ENCODE data around the gene SLC25A42. TPM values are rescaled to one million over a fixed set of nuclear protein-coding genes. Genes with fewer than 3 reads are reported as not detected.

The SLC25A42 gene
- total and polyA plus RNA-seq, 2 of the 4 experiments (the other 2 are of a cell fraction), result 2.0 to 9.9 TPM

DNA sequence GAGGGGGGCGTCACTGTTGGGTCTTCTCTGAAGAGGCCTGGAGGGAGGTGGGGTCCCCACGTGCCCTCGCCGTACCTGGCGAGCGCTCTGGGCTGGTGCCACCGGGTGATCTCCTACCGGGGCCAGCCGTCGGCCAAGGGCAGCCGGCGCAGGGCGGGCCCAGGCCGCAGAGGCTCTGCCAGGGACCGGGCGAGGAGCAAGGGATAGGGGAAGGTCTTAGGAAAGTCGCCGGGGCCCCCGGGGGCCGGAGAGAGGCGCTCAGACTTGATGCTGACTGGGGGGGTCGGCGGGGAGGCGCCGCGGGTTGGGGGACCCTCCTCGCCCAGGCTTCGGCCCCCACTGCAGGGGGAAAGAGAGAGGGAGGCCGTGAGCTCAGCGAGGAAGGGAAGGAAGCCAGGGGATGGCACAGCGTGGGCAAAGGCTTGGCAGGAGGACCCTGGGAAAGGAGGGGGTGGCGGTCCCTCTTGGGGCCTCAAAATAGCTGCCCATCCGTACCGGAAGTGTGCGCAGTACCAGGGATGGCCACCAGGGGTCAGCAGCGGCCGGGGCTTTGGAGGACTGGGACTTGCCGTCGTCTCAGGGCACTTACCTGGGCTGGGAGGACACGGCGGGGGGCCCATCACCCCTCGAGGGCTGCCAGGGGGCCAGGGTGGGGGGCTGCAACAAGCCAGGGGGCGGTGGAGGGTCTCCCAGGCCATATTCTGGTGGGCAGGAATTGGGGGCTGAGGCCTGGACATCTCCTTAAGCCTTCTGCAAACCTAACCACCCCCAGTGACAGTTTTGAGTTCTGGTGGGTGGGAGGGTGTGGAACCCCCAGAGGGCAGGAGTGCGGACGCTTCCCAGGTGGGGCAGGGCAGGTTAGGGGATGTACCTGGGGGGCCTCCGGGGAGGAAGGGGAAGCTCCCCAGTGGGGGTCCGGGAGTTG lies 82.2 kb downstream of the SLC25A42 start:
- peak overlapping the region; percentile 53; the same call in 1 of the 2 replicates for H3K9ac ChIP-seq (ENCODE audit: low read depth, low read length)
- H2BK15ac ChIP-seq (ENCODE audit: low read depth, low read length), result no peak overlapping the region
- peak overlapping the region; percentile 93; the same call in 1 of the 2 replicates for H3K4ac ChIP-seq (ENCODE audit: low read depth, low read length)
- peak overlapping the region; percentile 37 for H2BK5ac ChIP-seq (ENCODE audit: low read depth, low read length, poor library complexity, severe bottlenecking)
- peak overlapping the region; percentile 64 for H3K4me2 ChIP-seq (ENCODE audit: low read depth, low read length)
- no peak overlapping the region; the same call in 1 of the 2 replicates for H3K56ac ChIP-seq (ENCODE audit: extremely low read depth, insufficient read depth, low read length)
- H3K27ac ChIP-seq (ENCODE audit: insufficient read depth, low read length), result peak overlapping the region; percentile 54
- peak overlapping the region; percentile 64; the same call in 1 of the 2 replicates for H2AK5ac ChIP-seq (ENCODE audit: low read depth, low read length)
- no peaks in the 10 kb centered on the region for H3K79me1 ChIP-seq (ENCODE audit: low read depth in 1 of 2, low read length in 2 of 2)
- peaks cover 12% of the 10 kb centered on the region for H3K36me3 ChIP-seq (ENCODE audit: control insufficient read depth, insufficient read depth, low read length)
- H3K4me1 ChIP-seq (ENCODE audit: control insufficient read depth, insufficient read depth, low read length), result peaks cover 2% of the 10 kb centered on the region; the same call in 1 of the 2 replicates
- no peak overlapping the region for H3K23ac ChIP-seq (ENCODE audit: low read depth, low read length)
- no peak overlapping the region for H3K4me3 ChIP-seq (ENCODE audit: insufficient read depth, low read depth, low read length)
- H3K9me3 ChIP-seq (ENCODE audit: control insufficient read depth, insufficient read depth, low read length), result no peaks in the 10 kb centered on the region
- peak overlapping the region; percentile 77 for H2BK120ac ChIP-seq (ENCODE audit: low read depth, low read length)
- DNase-seq (peak; percentile 44), ATAC-seq (ENCODE audit: low read depth) (peak; percentile 99)
- H4K91ac ChIP-seq (ENCODE audit: insufficient read depth, low read depth, low read length), result peak overlapping the region; percentile 91
- H4K8ac ChIP-seq (ENCODE audit: low read depth in 2 of 2, low read length in 2 of 2), result peak overlapping the region; percentile 96 to 99
- H3K14ac ChIP-seq (replicated peaks; ENCODE audit: low read depth, low read length), result no peak overlapping the region
- ChIA-PET POLR2A (ENCODE audit: unreplicated experiment) (interaction anchor here (0.6 kb wide), 1 partner anchor 21 kb away, joined by 4 read pairs; no protein-coding TSS in a partner anchor), CTCF (interaction anchor here (0.6 to 1.5 kb wide), 4 partner anchors 9 to 132 kb away, joined by 3 to 12 read pairs (median 4); no protein-coding TSS in a partner anchor)
- no peak overlapping the region for H2BK20ac ChIP-seq (ENCODE audit: low read depth, low read length)
- H2AFZ ChIP-seq (replicated peaks; ENCODE audit: low read length, poor library complexity), result peak overlapping the region; percentile 98
- BruUV-seq (replicated peaks), result no TSS peak
- peak overlapping the region; percentile 96 for H4K5ac ChIP-seq (ENCODE audit: low read depth, low read length)
- H3K18ac ChIP-seq (ENCODE audit: low read depth, low read length), result no peak overlapping the region; the same call in 1 of the 2 replicates
- 45% methylated on average over 22 of the region's 47 CpGs; no CpG with 5 or more reads in 1 of the 2 experiments for WGBS, 2 experiments (ENCODE audit: extremely low coverage in 2 of 2, insufficient read length in 1 of 2)
- no peaks in the 10 kb centered on the region for H3K27me3 ChIP-seq (ENCODE audit: control insufficient read depth, insufficient read depth, low read length)
- H2AK9ac ChIP-seq (replicated peaks; ENCODE audit: low read depth, low read length, poor library complexity), result peak overlapping the region; percentile 87
- TF ChIP-seq RAD21 (IDR thresholded peaks at IDR 0.05; ENCODE audit: low read length), result peak; percentile 87
- no peak for TF ChIP-seq MXI1 (IDR thresholded peaks at IDR 0.05; ENCODE audit: borderline replicate concordance, low read depth, low read length)
- peak; percentile 52; the same call in 1 of the 2 replicates for TF ChIP-seq MAZ (IDR thresholded peaks at IDR 0.05; ENCODE audit: borderline replicate concordance, low read depth, low read length)
- TF ChIP-seq, protein P1, sequence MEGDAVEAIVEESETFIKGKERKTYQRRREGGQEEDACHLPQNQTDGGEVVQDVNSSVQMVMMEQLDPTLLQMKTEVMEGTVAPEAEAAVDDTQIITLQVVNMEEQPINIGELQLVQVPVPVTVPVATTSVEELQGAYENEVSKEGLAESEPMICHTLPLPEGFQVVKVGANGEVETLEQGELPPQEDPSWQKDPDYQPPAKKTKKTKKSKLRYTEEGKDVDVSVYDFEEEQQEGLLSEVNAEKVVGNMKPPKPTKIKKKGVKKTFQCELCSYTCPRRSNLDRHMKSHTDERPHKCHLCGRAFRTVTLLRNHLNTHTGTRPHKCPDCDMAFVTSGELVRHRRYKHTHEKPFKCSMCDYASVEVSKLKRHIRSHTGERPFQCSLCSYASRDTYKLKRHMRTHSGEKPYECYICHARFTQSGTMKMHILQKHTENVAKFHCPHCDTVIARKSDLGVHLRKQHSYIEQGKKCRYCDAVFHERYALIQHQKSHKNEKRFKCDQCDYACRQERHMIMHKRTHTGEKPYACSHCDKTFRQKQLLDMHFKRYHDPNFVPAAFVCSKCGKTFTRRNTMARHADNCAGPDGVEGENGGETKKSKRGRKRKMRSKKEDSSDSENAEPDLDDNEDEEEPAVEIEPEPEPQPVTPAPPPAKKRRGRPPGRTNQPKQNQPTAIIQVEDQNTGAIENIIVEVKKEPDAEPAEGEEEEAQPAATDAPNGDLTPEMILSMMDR (conservative IDR thresholded peaks at IDR 0.05; ENCODE audit: low read depth, low read length), result peak; percentile 94
- TF ChIP-seq, protein P2, sequence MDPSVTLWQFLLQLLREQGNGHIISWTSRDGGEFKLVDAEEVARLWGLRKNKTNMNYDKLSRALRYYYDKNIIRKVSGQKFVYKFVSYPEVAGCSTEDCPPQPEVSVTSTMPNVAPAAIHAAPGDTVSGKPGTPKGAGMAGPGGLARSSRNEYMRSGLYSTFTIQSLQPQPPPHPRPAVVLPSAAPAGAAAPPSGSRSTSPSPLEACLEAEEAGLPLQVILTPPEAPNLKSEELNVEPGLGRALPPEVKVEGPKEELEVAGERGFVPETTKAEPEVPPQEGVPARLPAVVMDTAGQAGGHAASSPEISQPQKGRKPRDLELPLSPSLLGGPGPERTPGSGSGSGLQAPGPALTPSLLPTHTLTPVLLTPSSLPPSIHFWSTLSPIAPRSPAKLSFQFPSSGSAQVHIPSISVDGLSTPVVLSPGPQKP (IDR thresholded peaks at IDR 0.05; ENCODE audit: borderline replicate concordance, low read depth, low read length), result peak; percentile 90
- TF ChIP-seq SMC3 (IDR thresholded peaks at IDR 0.05; ENCODE audit: low read depth, low read length), result peak; percentile 79
- intact Hi-C loops (cut with micrococcal nuclease), result loop anchor here (1.0 to 10.0 kb wide), 2 partner anchors 29 to 179 kb away; partner anchors contain the start of genes MAU2 and SUGP1
- in situ Hi-C loops (cut with MboI; ENCODE audit: low sequenced_read_pairs), result no loop called here
- no peaks in the 10 kb centered on the region for H3K9me1 ChIP-seq (ENCODE audit: insufficient read depth, low read length)
- no peaks in the 10 kb centered on the region for H4K20me1 ChIP-seq (ENCODE audit: insufficient read depth, low read length)
- dilution Hi-C loops (cut with HindIII; ENCODE audit: low sequenced_read_pairs, unreplicated experiment), result no loop called here
